ENCODE data around the gene GALNT16.

DNA sequence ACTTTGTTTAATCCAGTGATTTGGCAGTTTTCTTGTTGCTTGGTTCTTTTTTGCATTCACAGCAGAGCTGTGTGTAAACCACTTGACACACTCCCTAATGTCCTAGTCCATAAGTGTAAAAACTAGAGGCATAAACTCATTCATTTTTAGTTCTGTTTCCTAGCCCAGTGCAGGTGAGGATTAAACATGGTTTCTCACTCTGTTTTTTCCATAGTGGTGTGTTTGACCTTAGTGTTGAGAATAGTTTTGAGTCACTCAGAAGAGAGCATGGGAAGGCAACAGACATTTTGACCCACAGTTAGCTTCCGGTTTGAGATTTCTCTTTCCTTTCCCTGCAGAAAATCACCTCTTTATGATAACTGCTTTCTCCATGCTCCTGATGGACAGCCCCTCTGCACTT lies 24.2 kb upstream of the GALNT16 start:
- TF ChIP-seq, protein P1, sequence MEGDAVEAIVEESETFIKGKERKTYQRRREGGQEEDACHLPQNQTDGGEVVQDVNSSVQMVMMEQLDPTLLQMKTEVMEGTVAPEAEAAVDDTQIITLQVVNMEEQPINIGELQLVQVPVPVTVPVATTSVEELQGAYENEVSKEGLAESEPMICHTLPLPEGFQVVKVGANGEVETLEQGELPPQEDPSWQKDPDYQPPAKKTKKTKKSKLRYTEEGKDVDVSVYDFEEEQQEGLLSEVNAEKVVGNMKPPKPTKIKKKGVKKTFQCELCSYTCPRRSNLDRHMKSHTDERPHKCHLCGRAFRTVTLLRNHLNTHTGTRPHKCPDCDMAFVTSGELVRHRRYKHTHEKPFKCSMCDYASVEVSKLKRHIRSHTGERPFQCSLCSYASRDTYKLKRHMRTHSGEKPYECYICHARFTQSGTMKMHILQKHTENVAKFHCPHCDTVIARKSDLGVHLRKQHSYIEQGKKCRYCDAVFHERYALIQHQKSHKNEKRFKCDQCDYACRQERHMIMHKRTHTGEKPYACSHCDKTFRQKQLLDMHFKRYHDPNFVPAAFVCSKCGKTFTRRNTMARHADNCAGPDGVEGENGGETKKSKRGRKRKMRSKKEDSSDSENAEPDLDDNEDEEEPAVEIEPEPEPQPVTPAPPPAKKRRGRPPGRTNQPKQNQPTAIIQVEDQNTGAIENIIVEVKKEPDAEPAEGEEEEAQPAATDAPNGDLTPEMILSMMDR (optimal IDR thresholded peaks at IDR 0.05 in 1 of 3, IDR thresholded peaks at IDR 0.05 in 1 of 3, conservative IDR thresholded peaks at IDR 0.05 in 1 of 3; ENCODE audit: extremely low read depth in 1 of 3, insufficient read depth in 2 of 3, low read length in 3 of 3): no peak
- TF ChIP-seq EZH2 (IDR thresholded peaks at IDR 0.05; ENCODE audit: low read length): no peak
